GM18868 (cell line): ENCODE results near the gene SLC30A3.
A peak's percentile ranks its signal among the peaks of the same experiment; 100 is the strongest.
"Not testable (repeated sequence)": the region's sequence is repeated elsewhere in the genome, so short reads cannot be mapped to it uniquely, and the experiment has no call there.

Experiments
- ATAC-seq: cut with Tn5 transposase; IDR thresholded peaks from one replicate; pipeline ENCODE4 v1.9.1; 2021; ENCODE audit warnings: mild to moderate bottlenecking, moderate library complexity; ENCODE audit not compliant: unreplicated experiment

Gene SLC30A3, protein sequence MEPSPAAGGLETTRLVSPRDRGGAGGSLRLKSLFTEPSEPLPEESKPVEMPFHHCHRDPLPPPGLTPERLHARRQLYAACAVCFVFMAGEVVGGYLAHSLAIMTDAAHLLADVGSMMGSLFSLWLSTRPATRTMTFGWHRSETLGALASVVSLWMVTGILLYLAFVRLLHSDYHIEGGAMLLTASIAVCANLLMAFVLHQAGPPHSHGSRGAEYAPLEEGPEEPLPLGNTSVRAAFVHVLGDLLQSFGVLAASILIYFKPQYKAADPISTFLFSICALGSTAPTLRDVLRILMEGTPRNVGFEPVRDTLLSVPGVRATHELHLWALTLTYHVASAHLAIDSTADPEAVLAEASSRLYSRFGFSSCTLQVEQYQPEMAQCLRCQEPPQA

DNA sequence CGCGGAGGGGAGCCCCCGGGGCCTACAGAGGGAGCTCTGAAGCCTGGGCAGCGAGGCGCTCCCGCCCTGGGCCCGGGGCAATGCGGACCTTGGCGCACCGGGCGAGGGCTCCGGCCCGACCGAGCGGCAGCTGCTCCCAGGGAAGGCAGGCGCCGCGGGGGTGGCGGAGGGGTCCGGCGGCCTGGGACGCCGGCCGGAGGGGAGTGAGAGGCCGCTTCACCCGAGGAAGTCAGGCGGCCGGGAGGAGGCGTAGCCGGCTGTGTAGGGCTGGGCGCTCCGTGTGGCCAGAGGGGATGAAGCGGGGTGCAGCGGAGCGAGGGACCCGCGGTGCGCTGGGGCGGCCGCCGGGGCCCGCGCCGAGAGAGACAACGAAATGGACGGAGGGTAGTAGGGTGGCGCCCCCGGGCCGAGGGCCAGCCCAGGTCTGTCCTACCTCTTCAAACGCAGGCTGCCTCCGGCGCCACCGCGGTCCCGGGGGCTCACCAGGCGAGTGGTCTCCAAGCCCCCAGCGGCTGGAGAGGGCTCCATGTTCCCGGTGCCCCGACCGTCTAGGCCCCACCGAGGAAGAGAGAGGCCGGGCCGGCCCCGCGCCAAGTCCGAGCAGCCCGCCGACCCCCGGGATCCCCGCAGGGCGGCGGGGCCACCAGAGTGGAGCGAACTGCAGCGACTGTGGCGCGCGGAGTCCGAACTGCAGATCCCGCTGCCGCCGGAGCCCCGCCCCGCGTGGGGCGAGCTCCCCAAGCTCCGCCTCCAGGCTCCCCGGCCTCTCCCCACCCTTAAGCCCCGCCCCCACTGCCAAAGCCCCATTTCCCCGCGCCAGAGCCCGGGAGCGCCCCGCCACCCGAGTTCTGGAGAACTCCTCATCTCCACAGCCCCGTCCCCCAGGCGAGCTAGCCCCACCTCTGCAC lies at the start of gene SLC30A3:
TSS of gene SLC30A3 (minus strand) at position 669 of the 908 bp plus-strand sequence. CDS start at position 528, 141 bp downstream.
- peak; percentile 45 for ATAC-seq

- no peak for ATAC-seq
Measured at GRCh38 chr2:27312152-27312551, 49.3 kb upstream of the SLC30A3 start.

GRCh38 chr2:27309651-27310050 lies 46.8 kb upstream of the SLC30A3 start:
- ATAC-seq, result no peak

DNA sequence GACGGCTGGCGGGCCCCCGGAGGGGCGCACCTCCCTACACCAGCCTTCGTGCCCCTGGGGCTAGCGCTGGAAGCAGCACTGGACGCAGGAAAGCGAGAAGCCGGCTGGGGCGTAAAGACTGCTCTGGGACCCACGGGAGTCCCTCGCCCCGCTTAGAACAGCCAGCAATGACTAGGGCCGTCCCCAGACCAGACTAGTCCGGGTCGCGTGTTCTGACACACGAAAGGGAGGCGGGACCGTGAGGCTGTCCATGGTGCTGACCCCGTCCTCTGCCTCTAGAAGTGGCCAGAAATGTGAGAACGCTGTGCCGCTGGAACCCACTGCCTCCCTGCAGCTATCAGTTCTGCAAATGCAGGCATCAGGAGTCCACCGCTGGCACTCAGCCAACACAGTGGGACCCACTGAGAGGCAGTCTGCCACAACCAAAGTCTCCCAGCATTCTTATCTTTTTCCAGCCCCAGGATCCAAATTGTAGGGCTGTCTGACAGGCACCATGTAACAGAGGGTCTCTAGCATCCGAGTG lies 45.6 kb upstream of the SLC30A3 start, which contains the start of gene UCN:
TSS of gene UCN (minus strand) at position 87 of the 523 bp plus-strand sequence. CDS start 550 bp downstream, outside the sequence.
- no peak for ATAC-seq

DNA sequence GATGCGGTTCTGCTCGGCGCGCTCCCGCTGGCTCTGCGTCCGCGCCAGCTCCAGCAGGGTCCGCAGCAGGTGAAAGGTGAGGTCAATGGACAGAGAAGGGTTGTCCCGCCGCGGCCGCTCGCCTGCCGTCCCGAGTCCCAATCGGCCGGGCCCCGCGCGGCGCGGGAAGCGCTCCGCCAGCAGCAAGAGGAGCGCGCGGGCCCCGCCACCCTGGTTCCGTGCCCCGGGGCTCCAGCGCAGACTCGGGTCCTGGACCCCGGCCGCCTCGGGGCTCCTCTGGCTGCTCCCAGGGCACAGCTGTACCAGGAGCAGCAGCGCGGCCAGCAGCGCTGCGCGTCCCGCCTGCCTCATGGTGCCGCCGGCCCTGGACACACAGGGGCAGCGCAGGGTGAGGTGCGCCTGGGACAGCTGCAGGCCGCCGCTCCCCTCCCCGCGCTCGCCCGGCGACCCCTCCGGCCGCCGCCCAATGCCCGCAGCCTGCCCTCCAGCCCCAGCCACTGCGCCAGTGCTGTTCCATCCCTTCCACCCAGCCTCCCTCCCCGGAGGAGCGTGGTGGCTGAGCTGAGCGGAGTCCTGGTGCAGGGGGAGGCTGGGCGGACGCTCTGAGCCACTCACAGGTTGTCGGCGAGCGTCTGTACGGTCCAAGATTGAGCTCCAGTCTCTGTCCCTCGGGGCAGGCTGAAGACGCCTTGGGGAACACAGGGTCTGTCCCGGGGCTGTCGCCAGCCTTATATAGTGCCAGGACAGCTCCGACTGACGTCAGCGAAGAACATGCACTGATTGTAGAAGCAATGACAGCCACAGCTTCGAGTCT lies 44.9 kb upstream of the SLC30A3 start:
- no peak for ATAC-seq

- ATAC-seq, result no peak
Measured at GRCh38 chr2:27307287-27307544, 44.4 kb upstream of the SLC30A3 start.

DNA sequence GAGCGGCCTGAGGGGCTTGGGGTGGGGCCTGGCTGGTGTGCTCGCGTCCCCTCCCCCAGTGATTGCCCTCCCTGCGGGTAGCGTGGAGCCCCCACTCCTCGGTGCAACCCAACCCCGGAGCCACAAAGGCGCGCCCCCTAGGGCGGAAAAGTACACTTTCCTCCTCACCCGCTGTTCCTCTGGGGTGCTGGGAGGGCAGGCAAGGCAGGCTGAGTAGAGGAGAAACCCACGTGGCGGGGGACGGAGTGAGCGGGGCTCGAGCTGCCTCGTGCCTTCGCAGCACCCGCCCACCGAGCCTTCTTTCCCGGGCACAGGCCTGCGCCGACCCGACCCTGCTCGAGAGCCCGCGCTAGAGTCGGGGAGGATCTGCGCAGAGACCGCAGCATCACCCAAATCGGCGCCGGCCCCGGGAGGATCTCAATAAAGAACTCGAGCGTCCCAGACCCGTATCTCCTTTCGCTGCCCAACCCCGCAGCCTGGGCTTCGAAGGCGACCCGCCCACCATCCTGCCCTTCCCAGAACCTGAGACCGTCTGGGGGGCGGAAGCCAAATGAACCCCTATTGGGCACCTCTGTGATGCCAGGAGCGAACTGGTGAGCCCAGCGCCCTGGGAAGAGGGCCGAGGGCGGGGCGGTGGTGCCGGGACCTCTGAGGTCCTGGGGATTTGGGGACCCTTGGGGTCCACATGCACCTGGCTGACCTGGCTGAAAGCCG lies 43.9 kb upstream of the SLC30A3 start:
- ATAC-seq, result no peak

GRCh38 chr2:27306136-27306535 lies 43.3 kb upstream of the SLC30A3 start:
- ATAC-seq, result no peak

GRCh38 chr2:27305516-27305915 lies 42.7 kb upstream of the SLC30A3 start:
- ATAC-seq, result no peak

DNA sequence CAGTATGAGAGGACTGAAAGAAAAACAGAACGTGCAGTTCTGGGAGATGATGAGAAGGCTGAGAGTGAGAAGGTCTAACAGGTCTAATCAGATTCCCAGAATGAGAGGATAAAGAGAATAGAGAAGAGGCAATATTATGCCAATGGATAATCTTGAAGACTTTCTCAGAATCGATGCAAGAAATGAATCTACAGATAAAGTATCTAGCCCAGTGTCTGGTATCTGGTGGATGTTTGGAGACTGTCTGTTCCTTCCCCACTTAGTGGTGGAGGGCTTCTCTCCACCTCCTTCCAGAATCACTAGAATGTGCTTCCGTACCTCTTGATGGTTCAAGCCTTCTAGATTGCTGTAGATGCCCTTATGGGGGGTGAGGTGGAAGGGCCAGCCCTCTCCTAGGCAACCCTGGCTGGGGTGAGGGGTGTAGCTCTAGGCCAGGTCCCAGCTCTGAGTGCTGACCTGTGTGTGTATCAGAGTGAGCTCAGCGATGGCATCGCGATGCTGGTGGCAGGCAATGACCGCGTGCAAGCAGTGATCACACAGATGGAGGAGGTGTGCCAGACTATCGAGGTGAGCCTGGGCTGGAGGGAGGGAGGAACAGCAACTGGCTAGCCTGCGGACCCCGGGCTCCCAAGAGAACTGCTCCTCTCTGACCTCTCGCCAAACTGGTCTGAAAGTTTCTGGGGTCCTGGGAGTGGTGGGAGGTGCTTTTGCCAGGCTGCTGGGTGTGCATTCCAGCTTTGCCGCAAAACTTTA lies 41.8 kb upstream of the SLC30A3 start:
- no peak for ATAC-seq

- no peak for ATAC-seq
Measured at GRCh38 chr2:27303093-27304025, 40.5 kb upstream of the SLC30A3 start.

DNA sequence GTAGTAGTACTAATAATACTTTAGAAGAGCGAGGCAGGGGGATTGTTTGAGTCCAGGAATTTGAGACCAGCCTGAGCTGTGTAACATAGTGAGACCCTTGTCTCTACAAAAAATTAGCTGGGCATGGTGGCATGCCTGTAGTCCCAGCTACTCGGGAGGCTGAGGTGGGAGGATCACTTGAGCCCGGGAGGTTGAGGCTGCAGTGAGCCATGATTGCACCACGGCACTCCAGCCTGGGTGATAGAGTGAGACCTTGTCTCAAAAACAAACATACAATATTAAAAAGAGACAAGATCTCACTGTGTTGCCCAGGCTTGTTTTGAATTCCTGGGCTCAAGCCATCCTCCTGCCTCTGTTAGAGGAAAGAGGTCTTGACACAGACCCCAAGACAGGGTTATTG lies 37.8 kb upstream of the SLC30A3 start:
- not testable (repeated sequence) for ATAC-seq

DNA sequence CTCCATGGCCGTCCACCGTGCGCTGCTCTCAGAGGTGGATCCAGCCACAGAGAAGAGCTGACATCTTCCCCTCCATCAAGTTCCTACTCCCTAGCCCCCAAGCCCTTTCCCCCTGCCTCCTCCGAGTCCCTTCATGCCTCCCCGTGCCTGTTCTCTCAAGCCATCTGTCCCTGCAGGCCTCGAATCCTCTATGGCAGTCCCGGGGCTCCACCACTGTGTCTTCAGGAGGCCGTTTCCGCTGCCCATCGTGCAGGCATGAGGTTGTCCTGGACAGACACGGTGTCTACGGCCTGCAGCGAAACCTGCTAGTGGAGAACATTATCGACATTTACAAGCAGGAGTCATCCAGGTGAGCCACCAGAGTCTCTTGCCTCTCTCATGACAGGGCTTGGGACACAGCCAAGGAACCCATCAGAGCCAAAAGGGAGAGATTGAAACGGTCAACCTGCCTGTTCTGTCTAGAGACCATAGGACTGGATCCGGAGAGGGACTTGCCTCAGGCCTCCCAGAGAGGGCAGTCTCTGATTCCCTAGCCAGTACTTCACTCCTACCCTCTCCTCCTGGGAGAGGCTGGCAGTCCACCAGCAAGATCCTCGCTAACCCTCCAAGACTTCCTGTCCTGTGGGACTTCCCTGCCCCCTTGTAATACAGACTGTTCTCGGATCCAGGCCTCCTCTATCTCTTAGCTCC lies 35.7 kb upstream of the SLC30A3 start:
- ATAC-seq, result no peak

- no peak for ATAC-seq
Measured at GRCh38 chr2:27297195-27297594, 34.3 kb upstream of the SLC30A3 start.

DNA sequence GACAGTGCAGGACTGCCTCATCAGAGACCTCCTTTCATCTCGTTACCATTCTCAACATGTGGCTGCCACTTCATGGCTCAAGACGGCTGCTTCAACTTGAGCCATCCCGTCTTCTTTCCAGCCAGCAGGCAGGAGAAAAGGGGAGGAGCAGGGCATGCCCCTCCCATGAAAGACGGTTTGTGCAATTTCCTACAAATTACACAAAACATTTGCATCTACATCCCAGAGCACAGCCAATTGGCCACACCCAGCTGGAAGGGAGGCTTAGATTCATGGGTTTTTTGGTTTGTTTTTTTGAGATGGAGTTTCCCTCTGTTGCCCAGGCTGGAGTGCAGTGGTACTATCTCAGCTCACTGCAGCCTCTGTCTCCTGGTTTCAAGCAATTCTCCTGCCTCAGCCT lies 33.6 kb upstream of the SLC30A3 start:
- ATAC-seq, result no peak

GRCh38 chr2:27294928-27295327 lies 32.1 kb upstream of the SLC30A3 start:
- ATAC-seq, result no peak

DNA sequence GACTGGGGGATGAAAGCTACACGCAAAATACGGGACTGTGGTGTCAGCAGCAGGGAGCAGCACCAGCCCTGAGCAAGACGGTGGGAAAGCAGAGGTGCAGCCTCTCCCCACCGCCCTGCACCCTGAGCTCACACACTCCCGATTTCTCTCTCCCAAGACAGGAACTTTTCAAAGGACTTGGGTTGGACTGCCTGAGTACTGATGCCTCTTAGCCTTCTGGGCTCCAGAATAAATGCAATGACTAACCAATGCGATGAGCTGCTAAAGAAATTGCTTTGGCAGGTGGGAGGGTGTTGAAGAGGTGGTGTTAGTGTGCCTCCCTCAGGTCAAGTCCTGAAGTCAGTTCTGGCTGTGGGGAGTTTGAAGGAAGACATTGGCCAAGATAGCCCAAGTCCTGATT lies 29.0 kb upstream of the SLC30A3 start:
- no peak for ATAC-seq

GRCh38 chr2:27290549-27290948 lies 27.7 kb upstream of the SLC30A3 start:
- ATAC-seq, result no peak
